Measurements from ENCODE around the gene NDUFS6. TPM values are rescaled to one million over a fixed set of nuclear protein-coding genes. Genes with fewer than 3 reads are reported as not detected.

The NDUFS6 gene
- total and polyA plus RNA-seq, 11 donors: 55.9 to 311 (median 95.9) TPM

DNA sequence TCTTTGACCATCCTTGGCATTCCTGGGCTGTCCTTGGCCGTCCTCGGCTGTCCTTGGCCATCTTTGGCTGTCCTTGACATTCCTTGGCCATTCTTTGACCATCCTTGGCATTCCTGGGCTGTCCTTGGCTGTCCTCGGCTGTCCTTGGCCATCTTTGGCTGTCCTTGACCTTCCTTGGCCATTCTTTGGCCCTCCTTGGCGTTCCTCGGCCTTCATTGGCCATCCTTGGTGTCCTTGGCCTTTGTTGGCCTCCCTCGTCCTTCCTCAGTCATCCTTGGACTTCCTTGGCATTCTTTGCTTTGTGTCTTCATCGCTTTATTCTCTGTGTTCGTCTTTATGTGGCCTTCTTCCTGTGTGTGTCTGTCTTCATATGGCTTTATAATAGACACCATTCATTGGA is 20.7 kb downstream of the NDUFS6 start:
- TF ChIP-seq CTCF (IDR thresholded peaks at IDR 0.05) (no peak), POLR2A (IDR thresholded peaks at IDR 0.05) (no peak)
- intact Hi-C loops (cut with DNase I): no loop called here
- no peaks in the 10 kb centered on the region for H3K27me3 ChIP-seq
- H3K4me1 ChIP-seq: no peaks in the 10 kb centered on the region
- DNase-seq: peak in 1 of 5 donors; percentile 9
- H3K36me3 ChIP-seq: peaks cover 0 to 90% (median 66%) of the 10 kb centered on the region in 9 donors
- no peak for ATAC-seq
- H3K4me3 ChIP-seq: no peak overlapping the region
- H3K9me3 ChIP-seq: no peaks in the 10 kb centered on the region
- WGBS, 4 donors: 91 to 95% (median 94%) methylated on average over 8 of the region's 8 CpGs
- no peak overlapping the region for H3K27ac ChIP-seq

- no peak for ATAC-seq
- Histone ChIP-seq H3K27ac (no peak overlapping the region), H3K4me3 (no peak overlapping the region), H3K9me3 (no peaks in the 10 kb centered on the region), H3K4me1 (no peaks in the 10 kb centered on the region), H3K36me3 (peaks cover 0 to 74% (median 49%) of the 10 kb centered on the region in 9 donors), H3K27me3 (no peaks in the 10 kb centered on the region)
- 86 to 96% (median 95%) methylated on average over 11 to 12 of the region's 12 CpGs for WGBS, 4 donors
- no peak for DNase-seq
- TF ChIP-seq CTCF (IDR thresholded peaks at IDR 0.05) (no peak), POLR2A (IDR thresholded peaks at IDR 0.05) (no peak)
- intact Hi-C loops (cut with DNase I): no loop called here
Measured at GRCh38 chr5:1823381-1824034, 22.3 kb downstream of the NDUFS6 start.

DNA sequence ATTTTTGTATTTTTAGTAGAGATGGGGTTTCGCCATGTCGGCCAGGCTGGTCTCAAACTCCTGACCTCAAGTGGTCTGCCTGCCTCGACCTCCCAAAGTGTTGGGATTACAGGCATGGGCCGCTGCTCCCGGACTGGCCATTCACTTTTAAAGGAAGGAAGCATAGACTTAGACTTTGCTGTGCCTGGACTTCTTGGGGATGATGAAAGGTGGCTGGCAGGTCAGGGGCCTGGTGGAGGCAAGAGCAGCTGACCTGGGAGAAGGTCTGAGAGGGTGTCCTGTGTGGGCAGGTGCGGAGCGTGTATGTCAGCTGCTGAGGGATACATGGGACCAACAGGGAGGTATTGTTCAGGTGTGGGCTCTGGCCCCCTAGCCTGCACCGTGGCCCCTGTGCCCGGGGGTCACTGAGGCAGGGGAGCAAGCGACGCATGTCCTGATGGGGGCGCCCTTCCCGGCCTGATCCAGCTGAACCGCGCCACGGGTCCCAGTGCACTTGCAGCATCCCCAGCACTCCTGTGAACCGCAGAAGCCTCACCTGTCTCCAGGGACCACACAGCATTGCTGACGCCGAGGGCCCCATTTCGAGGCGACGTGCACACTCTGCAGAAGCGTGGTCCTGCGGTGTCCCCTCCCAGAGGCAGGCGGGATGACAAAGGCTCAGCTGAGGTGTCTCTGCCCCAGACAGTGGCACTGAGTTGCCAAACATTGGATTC is 23.1 kb downstream of the NDUFS6 start:
- WGBS, 4 donors: 89 to 94% (median 92%) methylated on average over 12 to 25 of the region's 25 CpGs
- DNase-seq: no peak
- ATAC-seq: peak in 1 of 4 donors; percentile 20
- Histone ChIP-seq H3K36me3 (peaks cover 0 to 66% (median 43%) of the 10 kb centered on the region in 9 donors), H3K4me1 (no peaks in the 10 kb centered on the region), H3K27me3 (no peaks in the 10 kb centered on the region), H3K9me3 (no peaks in the 10 kb centered on the region), H3K27ac (no peak overlapping the region), H3K4me3 (no peak overlapping the region)
- intact Hi-C loops (cut with DNase I): no loop called here
- no peak for TF ChIP-seq POLR2A (IDR thresholded peaks at IDR 0.05)
- no peak for TF ChIP-seq CTCF (IDR thresholded peaks at IDR 0.05)

All from heart left ventricle (tissue), 16 donors.